Ramos (cell line): Measurements from ENCODE around the gene PELI2.

Source experiments
- in situ Hi-C: fragments of 300-500 bp; cut with MboI; formaldehyde crosslinking; loops from one replicate; pipeline ENCODE4 v1.14.3; 2022; ENCODE audit warnings: low sequenced_read_pairs; ENCODE audit not compliant: unreplicated experiment

PELI2 gene

DNA sequence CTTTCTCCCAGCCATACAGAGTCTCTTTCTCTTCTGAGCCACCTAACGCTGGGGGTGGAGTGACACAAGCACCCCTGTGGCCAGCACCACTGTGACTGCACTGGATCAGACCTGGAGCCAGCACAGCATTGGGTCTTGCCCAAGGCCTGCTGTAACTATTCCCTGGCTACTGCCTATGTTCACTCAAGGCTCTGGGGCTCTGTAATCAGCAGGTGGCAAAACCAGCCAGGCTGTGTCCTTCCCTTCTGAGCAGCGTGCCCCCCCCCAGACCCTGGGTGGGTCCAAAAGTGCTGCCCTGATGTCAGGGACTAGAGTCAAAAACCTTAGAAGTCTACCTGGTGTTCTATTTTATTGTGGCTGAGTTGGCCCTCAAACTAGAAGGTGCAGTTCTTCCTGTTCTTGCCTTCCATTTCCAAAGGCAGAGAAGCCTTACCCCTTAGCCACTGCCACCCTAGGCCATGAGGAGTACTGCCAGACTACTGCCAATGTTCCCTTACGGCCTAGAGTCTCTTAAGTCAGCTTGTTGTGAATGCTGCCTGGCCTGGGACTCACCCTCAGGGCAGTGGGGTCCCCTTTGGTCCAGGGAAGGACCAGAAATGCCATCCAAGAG, 49.9 kb downstream of the PELI2 start:
- in situ Hi-C loops: no loop called here

DNA sequence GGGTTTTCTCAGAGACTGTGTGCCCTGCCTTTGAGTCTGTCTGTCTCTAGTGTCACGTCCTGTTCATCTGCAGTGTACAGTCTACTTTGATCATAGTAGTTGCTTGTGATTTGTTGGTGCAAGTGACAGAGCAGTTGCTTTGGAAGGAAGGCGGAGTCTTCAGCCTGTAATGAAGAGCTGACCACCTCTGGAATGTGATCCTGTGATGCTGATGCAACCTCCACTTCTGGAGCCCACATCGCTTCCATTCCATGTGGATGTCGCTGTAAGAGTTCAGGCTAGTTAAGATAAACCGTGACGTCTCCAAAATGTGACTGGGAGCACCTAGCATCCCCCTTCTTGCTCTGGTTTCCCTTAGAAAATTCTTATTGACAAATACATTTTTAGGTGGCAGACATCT, 51.8 kb downstream of the PELI2 start:
- in situ Hi-C loops: no loop called here

DNA sequence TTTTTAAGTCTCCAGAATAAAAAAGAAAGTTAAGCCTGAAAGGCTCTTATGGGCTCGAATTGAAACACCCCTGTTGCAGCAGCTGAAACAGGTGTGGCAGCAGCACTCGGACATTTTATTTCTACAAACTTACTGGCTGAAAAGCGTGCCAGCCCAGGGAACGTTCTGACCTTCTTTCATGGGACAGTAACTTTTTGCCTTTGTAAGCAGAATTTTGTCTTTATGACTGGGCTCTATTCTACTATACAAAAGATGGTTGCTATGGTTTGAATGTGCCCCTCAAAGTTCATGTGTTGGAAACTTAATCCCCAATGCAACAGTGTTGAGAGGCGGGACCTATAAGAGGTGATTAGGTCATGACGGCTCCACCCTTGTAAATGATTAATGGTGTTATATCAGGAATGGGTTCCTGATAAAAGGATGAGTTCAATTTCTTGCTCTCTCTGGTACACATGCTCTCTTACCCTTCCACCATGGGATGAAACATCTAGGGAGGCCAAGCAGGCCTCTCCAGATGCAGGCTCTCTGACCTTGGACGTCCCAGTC, 52.7 kb downstream of the PELI2 start:
- in situ Hi-C loops: no loop called here

DNA sequence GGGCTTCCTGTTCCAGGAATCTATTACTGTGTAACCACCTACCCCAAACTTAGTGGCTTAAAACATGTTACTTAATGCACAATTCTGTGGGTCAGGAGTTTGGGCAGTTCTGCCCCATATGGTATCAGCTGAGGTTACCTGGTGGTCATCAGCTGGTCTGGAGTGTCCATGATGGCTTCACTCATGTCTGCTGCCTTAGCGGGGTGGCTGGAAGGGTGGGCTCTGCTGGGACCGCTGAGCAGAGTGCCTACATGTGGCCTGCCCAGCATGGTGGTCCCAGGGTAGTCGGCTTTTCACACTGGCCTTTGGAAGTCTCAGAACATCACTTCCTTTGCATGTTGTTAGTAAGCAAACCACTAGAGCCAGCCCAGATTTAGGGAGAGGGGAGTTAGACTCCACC, 53.9 kb downstream of the PELI2 start:
- in situ Hi-C loops: no loop called here

DNA sequence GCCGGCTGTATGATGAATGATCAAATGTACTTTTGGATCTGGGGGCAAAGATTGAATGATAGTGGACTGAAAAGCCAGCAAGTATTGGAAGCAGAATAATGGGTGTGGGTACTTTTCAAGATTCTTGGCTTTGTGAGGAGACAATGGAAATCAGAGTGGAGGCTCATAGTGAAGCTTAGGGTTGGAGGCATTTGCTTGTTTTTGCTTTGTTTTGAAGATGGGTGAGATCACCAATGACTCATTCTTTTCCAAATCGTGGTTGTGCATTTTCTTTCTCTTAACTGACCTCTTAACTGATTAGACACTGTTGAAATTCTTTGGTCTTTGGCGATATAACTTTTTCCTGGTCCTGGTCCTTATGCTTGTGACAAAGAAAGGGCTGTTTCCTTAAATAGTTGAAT, 54.4 kb downstream of the PELI2 start:
- in situ Hi-C loops: no loop called here

DNA sequence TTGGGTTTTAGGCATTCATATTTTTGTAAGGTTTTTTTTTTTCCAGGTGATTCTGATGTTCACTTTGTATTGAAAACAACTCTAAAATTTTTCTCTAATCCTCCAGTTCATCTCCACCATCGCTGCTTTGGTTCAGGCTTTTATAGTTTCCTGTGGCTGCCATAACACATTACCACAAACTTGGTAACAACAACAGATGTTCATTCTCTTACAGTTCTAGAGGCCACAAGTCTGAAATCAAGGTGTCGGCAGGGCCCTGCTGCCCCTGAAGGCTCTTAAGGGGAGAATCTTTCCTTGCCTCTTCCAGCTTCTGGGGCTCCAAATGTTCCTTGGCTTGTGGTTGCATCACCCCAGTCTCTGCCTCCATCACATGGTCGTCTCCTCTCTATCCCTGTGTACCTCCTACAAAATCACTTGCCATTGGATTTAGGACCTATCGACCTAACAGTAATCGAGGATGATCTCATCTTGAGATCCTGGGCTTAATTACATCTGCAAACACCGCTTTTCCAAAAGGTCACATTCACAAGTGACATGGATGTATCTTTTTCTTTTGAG, 55.2 kb downstream of the PELI2 start:
- in situ Hi-C loops: no loop called here

DNA sequence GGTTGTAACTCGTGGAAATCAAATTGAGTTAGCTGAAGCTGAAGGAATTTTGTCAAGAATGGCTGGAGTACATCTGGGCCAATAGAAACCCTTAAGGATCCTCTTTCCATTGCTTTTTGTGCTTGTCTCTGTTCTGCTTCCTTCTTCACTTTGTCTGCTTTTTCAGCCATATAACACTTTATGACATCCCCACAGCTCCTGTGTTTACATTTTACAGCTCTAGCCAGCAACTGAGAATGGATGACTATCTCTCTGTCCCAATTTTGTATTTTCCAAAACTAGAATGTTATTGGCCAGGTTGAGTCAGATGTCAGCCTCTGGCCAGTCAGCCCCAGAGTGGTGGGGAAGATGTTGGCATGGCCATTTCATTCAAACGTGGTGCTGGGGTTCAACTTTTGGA, 57.6 kb downstream of the PELI2 start:
- in situ Hi-C loops: no loop called here

DNA sequence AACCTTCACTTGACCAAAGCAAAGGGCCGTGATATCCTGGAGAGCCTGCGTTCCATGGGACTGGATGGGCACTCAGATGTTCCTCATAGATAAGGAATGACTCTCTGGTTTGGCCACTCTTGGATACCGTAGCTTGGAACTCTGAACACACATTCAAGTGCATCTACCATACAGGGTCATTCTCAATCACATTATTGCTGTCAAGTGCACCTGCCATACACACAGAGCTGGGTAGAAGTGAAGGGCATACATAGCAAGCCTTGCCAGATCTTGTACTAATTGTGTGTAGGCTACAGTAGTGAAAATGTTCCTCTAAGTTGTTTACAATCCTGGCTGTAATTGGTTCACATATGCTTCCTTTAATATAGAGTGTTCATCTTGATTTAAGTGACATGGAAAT, 58.3 kb downstream of the PELI2 start:
- in situ Hi-C loops: no loop called here

DNA sequence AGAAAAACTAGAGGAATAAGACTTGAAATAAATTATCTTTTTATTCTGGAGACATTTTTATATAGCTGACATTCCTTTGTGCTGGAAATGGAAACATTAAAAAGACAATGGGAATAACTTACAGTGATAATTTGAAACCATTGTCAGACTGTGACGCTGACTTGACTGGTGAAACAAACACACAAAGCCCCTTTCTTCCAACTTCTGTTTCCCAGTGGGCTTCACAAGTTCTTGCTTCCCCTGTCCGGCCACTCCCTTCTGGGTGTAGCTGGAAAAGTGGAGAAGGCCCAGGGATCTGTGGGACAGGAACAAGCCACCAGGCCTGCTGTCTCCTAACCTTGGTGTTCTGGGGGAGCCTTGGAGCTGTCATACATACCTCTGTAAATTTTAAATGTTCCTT, 58.8 kb downstream of the PELI2 start:
- in situ Hi-C loops: no loop called here

DNA sequence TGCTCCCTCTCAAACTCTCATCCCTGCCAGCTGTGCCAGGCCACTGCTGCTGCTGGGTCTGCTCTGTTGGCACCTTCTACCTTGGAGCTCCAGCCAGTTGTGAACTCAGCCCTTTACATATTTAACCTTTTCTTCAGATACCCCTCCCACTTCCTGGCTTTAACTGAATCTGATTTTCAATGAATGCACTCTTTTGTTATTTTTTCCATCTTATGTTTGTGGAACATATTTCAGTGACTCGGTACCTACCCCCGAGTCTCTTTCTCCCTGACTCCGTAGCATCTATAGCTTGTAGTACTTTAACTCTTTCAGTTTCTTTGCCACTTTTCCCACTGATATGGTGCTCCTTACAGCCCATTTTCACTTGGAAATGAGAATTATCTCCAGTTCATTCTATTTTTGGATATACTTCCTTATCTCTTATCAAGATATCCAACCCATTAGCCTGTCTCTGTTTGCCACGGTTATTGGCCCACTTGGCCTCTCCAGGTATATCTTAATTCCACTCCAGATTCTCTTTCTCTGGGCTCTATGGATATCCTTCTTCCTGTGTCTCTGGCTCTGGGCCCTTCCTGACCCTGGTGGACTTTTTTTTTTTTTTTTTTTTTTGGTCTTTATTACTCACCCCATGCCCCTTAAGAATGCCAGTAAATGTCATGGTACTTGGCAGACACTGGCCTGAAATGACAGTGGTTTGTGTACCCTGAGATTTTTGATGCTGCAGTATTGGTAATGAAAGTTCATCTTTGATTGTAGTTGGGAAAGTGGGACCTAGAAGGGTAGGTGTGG, 62.7 kb downstream of the PELI2 start:
- in situ Hi-C loops: no loop called here

DNA sequence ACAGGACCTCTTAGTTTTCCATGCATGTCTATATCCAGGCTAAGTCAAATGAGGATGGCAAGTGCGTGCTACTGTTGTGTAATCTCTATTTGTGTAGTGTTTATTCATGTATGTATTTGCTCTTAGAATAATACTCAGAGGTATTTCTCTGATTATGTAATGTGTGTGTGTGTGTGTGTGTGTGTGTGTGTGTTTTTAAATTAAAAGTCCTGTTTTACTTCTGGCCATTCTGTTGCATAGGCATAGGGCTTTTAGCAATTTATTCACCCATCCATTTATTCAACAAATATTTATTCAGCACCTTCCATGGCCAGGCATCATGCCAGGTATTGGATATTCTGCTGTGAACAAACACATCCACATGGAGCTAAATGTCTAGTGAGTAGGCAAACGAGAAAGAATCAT, 63.5 kb downstream of the PELI2 start:
- in situ Hi-C loops: no loop called here

DNA sequence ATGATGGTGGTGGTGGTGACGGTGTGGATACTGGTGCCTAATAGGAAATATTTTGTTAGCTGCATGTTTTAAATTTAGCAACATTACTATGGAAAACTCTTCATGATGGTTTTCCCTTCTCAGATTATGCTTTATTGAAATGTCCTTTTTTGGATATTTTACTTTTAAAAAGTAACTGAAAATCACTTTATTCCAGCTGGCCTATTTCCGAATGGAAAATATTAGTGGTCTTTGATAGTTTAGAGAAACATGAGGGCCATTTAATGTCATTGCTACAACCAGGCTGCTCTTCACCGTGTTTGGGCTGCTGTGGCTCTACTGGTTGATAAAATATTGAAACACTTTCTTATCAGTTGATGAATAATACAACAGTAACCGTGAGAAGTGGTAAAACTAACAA, 64.2 kb downstream of the PELI2 start:
- in situ Hi-C loops: no loop called here

DNA sequence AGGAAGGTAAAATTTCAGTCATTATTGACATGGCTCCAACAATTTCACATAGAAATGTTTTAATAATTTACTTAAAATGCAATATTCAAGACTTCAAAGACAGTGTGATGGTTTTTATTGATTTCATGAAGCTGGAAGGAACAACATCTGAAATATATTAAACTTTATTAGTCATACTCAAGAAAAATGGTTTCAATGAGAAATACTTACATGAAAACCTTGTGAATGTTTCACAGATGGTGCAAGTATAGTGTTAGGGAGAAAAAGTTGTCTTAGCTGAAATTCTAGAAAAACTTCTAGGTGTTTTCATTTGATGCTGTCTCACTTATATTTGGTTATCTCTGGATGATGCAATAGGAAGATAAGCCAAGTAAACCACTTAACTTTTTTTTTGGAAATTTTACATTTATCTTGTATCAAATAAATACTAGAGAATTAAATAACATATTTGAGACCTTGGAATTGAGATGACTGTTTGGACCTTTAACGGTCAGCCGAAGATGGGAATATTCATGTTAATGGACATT, 65.5 kb downstream of the PELI2 start:
- in situ Hi-C loops: no loop called here

DNA sequence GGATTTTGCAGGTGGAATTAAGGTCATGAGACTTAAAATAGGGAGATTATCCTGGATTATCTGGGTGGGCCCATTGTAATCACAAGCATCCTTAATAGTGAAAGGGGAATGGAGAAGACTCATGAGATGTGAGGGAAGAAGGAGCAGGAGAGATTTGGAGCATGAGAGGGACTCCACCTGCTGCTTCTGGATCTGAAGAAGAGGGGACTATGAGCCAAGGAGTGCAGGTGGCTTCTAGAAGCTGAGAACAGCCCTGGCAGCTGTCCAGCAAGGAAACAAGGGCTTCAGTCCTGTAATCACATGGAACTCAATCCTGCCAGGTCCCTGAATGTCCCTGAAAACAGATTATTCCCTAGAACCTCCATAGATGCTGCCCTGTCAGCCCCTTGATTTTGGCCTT, 67.8 kb downstream of the PELI2 start:
- in situ Hi-C loops: no loop called here

DNA sequence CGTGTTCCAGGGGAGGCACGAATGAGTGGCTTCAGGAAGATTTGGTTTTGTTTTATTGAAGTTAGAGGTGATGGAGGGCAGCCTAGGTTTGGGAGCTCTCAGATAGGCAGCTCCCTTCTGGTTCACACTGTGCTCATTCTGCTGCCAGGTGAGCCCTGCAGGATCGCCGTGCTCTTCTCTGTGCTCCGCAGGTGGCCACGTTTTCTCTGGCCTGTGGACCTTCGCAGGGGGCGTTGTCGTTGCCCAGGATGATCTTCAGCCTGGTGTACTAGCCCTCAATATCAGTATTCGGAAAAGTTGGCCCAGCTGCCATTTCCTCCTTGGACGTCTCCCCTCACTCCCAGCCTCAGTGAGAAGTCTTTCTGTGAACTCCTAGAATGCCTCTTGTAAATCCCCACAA, 69.5 kb downstream of the PELI2 start:
- in situ Hi-C loops: no loop called here

DNA sequence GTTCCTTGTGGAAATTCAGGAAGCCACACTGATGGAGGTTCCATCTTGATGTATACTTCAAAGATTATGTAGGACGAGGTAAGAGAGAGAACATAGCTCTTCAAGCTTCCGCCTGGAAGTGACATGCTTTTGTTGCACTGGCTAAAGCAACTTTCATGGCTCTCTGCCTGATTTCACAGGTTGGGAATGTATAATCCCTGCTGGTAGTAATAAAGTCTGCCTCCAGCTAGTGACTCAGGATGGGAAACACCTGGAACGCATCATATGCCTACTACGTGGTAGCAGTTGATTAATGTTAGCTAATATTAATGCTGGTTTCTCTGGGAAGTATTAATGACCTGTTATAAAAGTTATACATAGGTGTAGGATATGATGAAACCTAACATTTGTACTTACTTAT, 71.1 kb downstream of the PELI2 start:
- in situ Hi-C loops: no loop called here

DNA sequence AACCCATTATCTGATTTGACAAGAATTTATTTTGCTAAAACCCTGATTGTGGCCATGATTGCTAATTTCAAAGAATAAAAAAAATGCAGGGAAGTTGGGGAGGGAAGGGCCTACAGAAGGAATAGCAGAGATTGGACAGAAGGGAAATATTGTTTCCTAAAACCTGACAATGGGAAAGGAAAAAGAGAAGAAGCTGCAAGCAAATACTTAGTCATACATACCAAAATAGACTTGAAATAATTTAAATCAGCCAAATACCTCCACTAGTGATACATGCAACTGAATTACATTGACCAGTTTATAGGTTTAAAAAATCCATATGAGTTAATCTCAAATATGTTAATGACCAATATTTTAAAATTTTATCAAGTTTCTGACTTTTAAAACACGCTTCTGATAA, 75.1 kb downstream of the PELI2 start:
- in situ Hi-C loops: no loop called here

DNA sequence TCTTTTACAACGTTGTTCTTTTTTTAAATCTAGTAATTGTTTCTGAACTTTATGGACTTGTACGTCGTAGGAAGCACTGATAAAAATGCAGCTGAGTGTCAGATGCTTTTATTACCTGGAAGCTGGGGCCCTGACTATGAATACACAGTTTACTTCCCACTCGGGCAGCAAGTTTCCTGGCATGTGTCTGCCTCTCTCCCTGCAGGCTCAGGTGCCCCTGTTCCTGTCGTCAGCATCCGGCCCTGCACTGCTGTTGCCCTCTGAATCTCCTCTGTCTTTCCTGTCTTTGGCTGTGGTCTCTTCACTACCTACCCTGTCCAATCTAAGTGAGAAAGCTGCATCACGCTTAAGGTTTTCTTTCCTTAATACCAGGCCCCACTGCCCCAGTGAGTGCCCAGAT, 75.8 kb downstream of the PELI2 start:
- in situ Hi-C loops: no loop called here

DNA sequence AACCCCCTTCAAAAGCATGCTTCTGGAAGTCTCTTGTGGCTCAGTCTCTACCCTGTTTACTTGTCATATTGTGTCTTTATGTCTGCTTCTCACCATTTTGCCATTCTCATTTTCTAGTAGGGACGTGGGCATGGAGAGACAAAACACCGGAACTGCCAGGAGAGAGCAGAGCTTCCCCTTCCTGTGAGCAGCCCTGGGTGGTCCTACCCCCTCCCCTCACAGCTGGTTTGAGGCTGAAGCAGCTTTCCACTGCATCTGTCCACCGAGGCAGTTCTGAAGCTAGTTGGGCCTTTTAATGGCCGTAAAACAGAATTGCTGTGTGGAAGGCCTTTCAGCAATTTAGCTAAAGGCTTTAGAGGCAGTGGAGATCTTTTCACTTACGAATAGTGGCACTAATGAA, 77.0 kb downstream of the PELI2 start:
- in situ Hi-C loops: no loop called here

DNA sequence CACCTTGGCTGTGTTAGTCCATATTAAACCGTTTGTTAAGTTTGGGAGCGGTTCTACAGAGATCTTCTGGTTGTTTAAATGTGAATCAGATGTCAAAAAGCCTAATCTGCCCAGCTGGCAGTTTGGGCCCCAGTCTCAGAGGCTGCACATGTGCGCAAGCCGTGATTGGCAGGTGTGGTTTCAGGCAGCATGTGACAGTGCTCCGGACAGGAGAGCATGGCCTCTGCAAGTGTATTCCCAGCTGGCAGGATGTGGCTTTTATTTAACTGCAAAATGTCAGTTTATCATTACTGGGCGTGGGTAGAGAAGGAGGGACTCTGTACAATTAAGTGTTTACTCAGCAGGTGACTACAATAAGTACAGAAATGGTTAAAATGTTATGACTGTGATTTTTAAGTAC, 77.5 kb downstream of the PELI2 start:
- in situ Hi-C loops: no loop called here

DNA sequence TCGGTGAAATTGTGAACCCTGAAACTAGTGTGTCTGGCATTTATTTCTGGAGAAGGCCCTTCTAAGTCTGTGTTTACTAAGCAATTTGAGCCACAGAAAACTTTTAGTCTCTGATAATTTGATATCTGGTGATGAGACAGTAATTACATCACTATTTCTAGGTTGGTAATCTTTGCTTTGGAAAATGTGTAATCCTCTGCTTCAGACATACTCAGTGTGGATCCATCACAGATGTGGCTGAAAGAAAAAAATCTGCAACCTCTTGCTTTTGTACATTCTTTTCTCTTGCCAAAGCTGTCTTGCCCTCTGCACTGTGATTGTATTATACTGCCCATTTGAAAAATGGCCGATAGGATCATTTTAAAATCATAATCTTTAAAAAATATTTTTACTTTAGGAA, 78.1 kb downstream of the PELI2 start:
- in situ Hi-C loops: no loop called here
